Forelimb muscle (tissue), 1 donor: Measurements from ENCODE around the gene TFAP2A. TPM values are rescaled to one million over a fixed set of nuclear protein-coding genes. Genes with fewer than 3 reads are reported as not detected.

ENCODE experiments used
- DNase-seq: peaks from one replicate; pipeline ENCODE4 v3.0.0-alpha.2; 2013; ENCODE audit warnings: low read depth
- polyA plus RNA-seq: library from polyadenylated mRNA; unstranded; fragments of 120-200 nt; gene quantifications from one replicate; pipeline ENCODE4 v1.2.1, GENCODE V29; 2013; ENCODE audit not compliant: insufficient read length

Gene TFAP2A
- polyA plus RNA-seq, 1 donor = 0.43 TPM

GRCh38 chr6:10425975-10426780 lies 11.3 kb upstream of the TFAP2A start:
- DNase-seq = no peak

- no peak for DNase-seq
Observed at GRCh38 chr6:10425176-10425974, 10.5 kb upstream of the TFAP2A start.

GRCh38 chr6:10424040-10424439 lies 9.2 kb upstream of the TFAP2A start:
- no peak for DNase-seq

GRCh38 chr6:10422737-10423034 lies 7.8 kb upstream of the TFAP2A start:
- no peak for DNase-seq

GRCh38 chr6:10421921-10422736 lies 7.3 kb upstream of the TFAP2A start:
- no peak for DNase-seq

- DNase-seq = no peak
Observed at GRCh38 chr6:10421158-10421920, 6.5 kb upstream of the TFAP2A start.

- no peak for DNase-seq
Observed at GRCh38 chr6:10420546-10421157, 5.8 kb upstream of the TFAP2A start.

GRCh38 chr6:10419749-10420545 lies 5.1 kb upstream of the TFAP2A start:
- no peak for DNase-seq

- DNase-seq = no peak
Observed at GRCh38 chr6:10418862-10419748, 4.2 kb upstream of the TFAP2A start.

- no peak for DNase-seq
Observed at GRCh38 chr6:10418361-10418861, 3.5 kb upstream of the TFAP2A start.

GRCh38 chr6:10417681-10418104 lies 2.8 kb upstream of the TFAP2A start:
- no peak for DNase-seq

GRCh38 chr6:10416863-10417641 lies 2.2 kb upstream of the TFAP2A start:
- no peak for DNase-seq

GRCh38 chr6:10416516-10416862 lies 1.6 kb upstream of the TFAP2A start:
- no peak for DNase-seq

- no peak for DNase-seq
Observed at GRCh38 chr6:10415617-10416480, 975 bp upstream of the TFAP2A start.

- no peak for DNase-seq
Observed at GRCh38 chr6:10413850-10414738, 780 bp downstream of the TFAP2A start.

GRCh38 chr6:10413262-10413849 lies 1.5 kb downstream of the TFAP2A start:
- no peak for DNase-seq
